ENCODE measurements around the gene MRPL20.
A peak's percentile ranks its signal among the peaks of the same experiment; 100 is the strongest.
"Not testable (repeated sequence)": the region's sequence is repeated elsewhere in the genome, so short reads cannot be mapped to it uniquely, and the experiment has no call there.

The MRPL20 gene

DNA sequence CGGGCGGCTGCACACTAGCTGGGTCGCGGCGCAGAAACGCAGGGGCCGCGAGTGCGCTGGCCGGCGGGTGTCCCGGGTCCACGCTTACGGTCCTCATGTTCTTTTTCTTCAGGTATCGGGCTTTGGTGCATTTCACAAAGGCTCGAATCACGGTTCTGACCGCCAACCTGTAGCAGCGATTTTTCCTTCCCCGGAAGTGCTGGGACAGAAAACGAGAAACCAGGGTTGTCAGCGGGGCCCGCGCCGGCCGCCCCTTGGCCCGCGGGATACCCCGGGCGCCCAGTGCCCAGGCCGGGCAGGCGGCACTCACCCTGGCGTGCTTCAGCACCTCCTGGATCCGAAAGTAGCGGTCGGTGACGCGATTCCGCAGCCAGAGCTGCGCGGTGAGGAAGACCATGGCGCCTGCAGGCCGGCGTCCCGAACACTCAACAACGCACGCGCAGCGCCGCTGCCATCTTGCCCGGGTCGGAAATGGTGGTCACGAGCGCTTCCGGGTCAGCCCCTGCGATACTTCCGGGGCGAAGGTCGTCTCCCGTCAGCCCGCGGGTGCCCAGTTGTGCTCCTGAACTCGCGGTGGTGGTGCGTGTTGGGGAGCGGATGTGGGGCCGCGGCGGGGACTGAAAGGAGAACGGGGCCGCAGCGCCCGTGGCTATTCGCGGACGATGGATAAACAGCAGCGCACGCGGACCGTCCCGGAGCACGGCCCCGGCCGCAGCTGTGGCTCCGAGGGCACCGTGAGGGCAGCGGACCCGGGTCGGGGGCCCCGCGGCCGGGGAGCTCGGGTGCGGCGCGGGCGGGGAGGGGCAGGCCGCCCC lies at the start of gene MRPL20:
MRPL20 (minus strand) TSS at position 473 of the 815 bp plus-strand sequence; CDS start at position 397, 76 bp downstream.
- peak; percentile 60 to 68 for DNase-seq (ENCODE audit: low read depth in 2 of 2)

DNA sequence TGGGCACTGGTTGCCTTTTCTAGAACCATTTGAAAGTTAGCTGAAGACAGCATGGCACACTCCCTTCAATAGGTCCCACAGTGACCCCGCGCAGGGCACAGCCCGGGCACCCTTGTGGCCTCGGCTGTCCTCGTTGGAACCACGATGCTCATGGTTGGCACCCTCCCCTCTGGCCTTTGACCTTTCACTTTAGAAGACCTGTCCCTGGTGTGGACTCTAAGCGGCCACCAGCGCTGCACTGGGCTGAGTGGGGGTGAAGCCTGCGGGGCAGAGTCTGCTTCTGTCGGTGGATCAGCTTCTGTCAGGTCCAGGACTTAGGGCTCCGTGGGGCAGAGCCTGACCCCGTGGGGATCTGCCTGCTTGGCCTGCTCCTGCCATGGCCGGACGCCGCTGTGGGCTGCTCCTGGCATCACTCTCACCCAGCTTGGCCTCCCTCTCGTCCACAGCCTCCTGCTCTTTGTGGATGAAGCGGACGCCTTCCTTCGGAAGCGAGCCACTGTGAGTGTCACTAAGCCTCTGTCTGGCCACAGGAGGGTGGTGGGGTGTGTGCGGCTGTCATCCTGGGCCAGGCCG lies 49.7 kb upstream of the MRPL20 start:
- DNase-seq (ENCODE audit: low read depth in 2 of 2), result not testable (repeated sequence)

DNA sequence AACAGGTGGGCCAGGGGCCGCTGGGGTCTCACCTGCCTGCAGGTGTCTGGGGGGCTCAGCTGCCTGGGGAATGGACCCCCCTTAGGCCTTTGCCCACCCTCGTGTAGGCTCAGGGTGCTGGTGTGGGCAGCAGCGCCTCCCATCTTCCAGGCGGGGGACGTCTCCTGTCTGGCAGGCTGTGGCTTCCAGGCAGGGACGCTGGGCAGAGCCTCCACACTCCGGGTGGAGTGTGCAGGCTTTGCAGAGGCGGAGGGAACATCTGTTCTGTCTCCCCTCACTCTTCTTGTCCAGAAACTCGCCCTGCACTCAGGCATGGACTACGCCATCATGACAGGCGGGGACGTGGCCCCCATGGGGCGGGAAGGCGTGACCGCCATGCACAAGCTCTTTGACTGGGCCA lies 48.8 kb upstream of the MRPL20 start:
- not testable (repeated sequence) for DNase-seq (ENCODE audit: low read depth in 2 of 2)

DNA sequence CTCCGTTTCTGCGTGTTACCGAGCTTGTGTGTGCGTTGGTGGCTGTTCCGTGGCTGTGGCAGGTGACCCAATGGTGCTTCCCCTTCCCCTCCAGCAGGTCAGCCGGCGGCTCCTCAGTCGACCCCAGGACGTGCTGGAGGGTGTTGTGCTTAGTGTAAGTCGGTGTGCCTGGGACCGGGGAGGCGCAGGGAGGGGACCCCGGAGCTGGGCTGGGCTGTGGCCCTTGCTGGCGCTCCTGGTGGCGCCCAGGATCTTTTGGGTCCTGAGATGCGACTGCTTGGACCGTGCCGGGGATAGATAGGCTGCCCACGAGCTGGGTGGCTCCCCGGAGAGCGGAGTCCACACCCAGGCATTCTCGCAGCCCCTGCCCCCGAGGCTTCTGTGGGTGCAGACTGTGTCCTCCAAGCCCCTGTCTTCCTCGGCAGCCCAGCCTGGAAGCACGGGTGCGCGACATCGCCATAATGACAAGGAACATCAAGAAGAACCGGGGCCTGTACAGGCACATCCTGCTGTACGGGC lies 48.3 kb upstream of the MRPL20 start:
- no peak for DNase-seq (ENCODE audit: low read depth in 2 of 2)

DNA sequence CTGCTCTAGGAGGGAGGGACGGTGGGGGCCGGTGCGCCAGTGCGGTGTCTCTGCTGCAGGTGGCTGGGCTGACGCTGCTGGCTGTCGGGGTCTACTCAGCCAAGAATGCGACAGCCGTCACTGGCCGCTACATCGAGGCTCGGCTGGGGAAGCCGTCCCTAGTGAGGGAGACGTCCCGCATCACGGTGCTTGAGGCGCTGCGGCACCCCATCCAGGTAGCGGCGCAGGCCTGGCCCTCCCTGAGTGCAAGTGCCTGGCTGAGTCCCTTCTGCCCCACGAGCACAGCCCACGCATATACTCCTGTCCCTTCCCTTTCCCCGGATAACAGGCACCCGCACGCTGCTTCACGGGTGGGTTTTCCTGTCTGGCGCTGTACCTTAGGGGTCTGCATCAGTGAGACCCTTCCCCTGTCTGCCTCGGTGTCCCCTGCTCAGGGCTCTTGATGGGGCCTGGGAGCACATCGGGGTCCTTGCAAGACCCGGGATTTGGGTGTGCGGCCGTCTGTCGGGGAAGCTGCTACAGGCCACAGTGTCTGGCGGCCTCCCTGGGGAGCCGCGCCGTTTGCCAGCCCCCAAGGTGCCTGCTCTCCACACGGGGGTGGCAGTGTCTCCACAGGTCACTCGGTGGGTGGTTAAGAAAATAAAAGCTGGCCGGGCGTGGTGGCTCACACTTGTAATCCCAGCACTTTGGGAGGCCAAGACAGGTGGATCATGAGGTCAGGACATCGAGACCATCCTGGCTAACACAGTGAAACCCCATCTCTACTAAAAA lies 47.4 kb upstream of the MRPL20 start:
- not testable (repeated sequence) for DNase-seq (ENCODE audit: low read depth in 2 of 2)

DNA sequence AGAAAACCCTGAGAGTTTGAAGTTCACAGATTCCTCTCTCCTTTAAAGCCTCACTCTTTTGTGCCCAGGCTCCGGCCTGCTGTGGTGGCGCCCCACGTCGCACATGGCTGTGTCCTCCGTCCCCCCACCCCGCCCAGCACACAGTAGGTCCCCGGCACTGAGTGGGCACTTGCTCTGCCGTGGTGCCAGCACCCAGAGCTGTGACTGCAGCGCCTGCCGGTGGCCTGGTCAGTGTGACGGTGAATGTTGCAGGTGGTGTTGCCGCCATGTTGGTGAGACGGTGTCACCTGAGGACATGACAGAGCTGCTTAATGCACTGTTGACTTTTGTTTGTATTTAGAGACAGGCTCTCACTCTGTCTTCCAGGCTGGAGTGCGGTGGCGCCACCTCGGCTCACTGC lies 45.8 kb upstream of the MRPL20 start:
- no peak for DNase-seq (ENCODE audit: low read depth in 2 of 2)

DNA sequence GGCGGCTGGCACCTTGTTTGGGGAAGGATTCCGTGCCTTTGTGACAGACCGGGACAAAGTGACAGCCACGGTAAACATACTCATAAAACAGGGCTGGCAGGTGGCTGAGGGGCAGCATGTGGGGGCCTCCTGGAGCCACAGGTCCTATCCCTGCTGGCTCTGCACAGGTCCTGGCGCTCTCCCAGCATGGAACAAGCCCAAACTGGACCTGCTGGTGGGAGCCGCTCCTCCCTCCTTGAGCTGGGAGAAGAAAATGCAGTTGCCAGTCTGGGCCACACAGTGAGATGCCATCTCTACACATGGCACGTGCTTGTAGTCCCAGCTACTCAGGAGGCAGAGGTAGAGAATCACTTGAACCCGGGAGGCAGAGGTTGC lies 45.3 kb upstream of the MRPL20 start:
- not testable (repeated sequence) for DNase-seq (ENCODE audit: low read depth in 2 of 2)

DNA sequence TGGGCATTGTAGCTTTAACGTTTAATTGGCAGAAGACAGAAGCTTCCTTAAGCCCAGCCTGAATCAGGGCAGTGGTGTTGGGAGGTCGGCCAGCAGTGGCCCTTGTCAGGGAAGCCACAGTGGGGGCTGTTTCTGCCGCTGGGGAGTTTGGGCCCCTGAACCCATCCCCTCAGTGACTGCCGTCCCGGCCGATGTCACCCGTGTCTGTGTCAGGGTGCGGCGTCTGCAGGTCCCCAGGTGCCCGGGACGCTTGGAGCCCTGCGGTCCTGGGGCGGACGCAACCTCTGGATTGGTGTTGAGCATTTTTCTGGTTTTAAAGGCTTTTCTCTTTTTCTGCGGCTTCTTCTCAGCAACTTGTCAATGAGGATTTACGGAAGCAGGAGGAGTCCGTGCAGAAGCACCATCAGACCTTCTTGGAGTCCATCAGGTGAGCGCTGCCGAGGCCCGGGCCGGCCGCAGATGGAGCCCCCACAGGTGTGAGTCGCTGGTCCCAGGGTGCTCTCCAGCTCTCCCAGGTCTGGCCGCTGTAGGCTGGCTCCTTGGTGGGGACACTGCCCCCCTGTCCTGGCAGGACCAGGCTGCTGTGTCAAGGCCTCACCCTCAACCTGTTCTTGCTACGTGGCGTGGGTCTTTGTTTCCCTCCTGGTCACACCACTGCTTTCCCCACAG lies 44.7 kb upstream of the MRPL20 start:
- no peak for DNase-seq (ENCODE audit: low read depth in 2 of 2)

DNA sequence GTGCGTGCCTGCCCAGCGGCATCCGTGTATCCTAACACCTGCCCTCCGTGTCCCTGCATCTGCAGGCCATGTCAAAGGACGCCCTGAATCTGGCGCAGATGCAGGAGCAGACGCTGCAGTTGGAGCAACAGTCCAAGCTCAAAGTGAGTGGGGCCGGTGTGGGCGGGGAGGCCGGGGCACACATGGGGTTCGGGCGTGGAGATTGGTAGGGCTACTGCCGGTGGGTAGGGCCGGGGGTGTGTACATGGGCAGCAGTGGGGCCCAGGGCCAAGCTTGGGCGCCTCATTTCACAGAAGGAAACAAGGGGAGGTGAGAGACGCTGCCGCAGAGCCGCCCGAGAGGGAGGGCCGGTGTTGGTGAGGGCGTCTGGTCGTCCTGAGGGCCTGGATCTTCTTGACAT lies 43.5 kb upstream of the MRPL20 start:
- DNase-seq (ENCODE audit: low read depth in 2 of 2), result not testable (repeated sequence)

DNA sequence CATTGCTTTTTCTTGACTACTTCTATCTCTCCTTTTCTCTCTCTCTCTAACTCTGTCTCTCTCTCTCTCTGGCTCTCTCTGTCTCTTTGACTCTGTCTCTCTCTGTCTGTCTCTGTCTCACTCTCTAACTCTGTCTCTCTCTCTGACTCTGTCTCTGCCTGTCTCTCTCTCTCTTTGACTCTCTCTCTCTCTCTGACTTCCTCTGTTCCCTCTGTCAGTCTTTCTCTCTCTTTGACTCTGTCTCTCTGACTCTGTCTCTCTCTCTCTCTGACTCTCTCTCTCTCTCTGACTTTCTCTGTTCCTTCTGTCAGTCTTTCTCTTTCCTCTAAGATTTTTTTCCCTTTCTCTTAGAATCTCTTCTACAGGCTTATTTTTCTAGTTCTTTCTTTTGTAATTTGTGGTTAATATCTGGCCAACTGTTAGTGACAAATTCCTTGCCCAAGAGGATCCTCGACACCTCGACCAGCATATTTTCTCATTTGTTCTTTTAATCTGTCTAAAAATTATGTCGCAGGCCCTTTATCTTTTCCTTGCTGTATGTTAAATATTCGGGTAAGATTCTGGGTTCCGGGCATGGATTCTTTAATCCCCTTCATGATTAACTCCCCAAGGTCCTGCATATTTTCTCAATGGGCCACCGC lies 42.1 kb upstream of the MRPL20 start, which contains the start of gene ATAD3C:
ATAD3C (plus strand) TSS at position 591 of the 641 bp plus-strand sequence. CDS start 995 bp downstream, outside the sequence.
- no peak for DNase-seq (ENCODE audit: low read depth in 2 of 2)

DNA sequence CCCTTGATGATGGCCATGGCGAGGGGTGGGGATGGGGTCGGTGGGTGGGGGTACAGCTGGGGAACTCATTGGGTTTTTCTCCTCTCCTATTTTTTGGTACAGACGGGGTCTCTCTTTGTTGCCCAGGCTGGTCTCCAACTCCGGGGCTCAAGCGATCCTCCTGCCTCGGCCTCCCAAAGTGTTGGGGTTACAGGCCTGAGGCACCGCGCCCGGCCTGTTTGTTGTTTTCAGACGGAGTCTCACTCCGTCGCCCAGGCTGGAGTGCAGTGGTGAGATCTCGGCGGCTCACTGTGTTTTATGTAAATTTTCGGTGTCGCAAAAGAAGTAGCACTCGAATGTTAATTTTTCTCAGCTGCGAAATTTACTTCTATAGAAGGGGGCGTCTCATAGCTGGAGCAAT lies 39.5 kb upstream of the MRPL20 start:
- DNase-seq (ENCODE audit: low read depth in 2 of 2), result not testable (repeated sequence)

DNA sequence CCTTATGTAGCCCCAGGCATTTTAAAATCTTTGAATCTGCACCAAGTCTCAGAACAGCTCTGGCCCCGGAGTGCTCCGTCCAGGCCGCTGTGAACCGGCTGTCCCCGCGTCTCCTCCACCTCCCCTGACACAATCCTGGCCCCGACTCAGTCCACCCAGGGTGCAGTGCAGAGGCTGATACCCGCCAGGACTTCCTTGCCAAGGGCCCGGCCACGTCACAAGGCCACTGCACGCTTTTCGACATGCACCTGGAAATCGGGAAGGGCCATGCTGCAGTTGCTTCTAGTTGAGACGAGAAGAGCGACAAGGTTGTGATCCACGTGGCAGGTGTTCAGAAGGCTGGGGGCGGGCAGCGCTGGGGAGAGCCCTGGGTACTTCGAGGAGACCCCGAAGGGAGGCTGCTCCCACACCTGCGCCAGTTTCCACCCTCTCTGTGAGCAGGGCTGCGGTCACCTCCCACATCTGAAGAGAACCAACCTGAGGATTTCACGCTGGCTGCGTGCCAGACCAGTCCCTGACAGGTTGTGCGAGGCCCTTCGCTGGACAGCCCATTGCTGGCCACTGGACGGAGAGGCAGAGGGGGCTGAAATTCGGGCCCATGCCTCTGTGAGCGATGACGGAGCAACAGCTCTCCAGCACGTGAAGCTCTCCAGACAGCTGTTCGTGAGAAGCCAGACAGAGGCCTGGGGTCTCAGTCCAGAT lies 35.1 kb upstream of the MRPL20 start:
- DNase-seq (ENCODE audit: low read depth in 2 of 2), result no peak

DNA sequence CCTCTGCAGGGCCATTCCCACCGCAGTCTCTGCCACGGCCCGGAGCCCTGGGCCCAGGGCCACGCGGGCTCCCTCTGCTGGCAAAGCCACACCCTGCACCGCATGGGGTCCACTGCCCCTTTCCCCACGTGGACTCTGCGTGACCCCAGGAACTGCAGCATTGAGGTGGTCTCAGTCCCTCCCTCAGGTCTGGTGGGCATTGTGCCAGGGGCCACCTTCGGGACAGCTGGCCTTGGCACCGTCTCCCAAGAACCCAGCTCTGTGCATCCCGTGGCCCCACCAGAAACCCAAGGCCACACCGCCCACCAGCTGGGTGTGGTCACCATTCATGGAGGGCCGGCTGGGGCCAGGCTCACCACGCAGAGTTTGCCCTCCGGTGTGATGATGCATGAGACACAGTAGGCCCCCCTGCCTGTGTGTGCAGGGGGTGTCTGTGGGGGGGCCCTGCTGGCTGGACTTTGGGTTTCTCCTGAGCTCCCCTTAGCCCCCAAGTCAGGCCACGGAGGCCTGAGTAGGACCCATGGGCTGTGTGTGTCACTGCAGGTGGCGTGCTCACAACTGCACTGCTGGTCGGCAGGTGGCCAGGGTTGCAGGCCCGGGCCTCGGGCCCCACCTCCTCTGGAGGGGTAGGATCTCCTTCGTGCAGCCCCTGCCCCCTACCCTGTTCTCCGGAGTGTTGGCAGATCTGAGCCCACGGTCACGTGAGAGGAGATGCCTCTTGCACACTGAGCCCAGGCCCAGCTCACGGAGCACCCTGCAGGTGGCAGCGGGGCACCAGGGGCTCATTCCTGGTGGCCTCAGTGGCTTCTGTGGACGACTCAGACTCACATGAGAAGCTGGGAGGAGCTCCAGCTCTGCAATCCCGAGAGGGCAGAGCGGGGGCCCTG lies 34.2 kb upstream of the MRPL20 start:
- DNase-seq (ENCODE audit: low read depth in 2 of 2), result no peak

DNA sequence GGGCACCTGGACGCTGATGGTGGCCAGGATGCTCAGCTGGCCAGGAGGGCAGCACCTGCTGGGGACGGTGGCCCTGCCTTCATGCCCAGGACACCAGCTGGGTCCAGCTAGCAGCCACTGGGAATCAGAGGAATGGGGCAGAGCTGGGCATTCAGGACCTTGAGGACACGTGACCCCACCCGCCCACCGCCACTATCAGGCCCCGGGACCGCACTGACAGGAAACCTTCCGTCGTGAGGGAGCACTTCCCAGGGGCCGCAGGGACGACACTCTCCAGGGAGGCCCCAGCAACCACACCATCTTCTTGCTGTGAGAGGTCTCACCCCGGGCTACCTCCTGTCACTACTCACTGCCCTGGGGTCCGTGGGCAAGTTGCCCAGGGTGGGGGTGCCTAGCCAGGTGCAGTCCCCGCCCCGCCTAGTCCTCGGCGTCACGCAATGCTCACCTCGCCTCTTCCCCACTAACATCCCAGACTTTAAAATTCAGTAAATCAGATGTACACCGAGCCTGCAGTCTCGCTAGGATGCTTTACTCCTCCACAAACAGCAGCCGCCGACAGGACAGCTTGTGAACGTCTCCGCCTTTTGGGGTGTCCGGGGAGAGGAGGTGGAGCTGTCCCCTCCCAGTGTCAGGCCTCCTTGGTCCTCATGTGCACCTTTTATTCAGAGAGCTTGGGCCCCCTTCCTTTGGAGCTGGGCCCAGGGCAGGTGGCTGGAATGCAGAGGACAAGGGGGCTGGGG lies 33.3 kb upstream of the MRPL20 start:
- no peak for DNase-seq (ENCODE audit: low read depth in 2 of 2)

DNA sequence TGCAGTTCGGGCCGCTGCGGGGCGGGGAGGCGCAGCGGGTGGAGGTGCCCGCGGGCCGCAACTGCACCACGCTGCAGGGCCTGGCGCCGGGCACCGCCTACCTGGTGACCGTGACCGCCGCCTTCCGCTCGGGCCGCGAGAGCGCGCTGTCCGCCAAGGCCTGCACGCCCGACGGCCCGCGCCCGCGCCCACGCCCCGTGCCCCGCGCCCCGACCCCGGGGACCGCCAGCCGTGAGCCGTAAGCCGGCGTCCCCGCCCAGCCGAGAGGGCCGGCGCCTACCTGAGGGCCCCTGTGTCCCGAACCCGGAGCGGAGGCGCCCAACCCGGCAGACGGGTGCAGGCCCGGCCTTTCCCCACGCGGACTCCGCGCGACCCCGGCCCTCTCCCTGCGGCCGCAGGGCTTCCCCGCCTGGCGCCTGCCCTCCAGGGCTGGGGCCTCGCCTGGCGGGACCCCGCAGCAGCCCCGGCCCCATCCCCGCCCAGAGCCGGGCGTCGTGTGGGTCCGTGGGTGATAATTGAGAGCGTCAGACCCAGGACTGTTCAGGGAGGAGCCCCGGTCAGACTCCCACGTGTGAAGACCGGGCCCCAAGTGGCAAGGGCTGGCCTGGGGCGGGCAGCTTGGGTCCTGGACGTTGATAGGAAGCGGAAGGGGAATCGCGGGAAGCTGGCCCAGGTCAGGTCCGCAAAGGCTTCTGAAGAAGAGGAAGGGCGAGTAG lies 32.6 kb upstream of the MRPL20 start:
- DNase-seq (ENCODE audit: low read depth in 2 of 2), result no peak

DNA sequence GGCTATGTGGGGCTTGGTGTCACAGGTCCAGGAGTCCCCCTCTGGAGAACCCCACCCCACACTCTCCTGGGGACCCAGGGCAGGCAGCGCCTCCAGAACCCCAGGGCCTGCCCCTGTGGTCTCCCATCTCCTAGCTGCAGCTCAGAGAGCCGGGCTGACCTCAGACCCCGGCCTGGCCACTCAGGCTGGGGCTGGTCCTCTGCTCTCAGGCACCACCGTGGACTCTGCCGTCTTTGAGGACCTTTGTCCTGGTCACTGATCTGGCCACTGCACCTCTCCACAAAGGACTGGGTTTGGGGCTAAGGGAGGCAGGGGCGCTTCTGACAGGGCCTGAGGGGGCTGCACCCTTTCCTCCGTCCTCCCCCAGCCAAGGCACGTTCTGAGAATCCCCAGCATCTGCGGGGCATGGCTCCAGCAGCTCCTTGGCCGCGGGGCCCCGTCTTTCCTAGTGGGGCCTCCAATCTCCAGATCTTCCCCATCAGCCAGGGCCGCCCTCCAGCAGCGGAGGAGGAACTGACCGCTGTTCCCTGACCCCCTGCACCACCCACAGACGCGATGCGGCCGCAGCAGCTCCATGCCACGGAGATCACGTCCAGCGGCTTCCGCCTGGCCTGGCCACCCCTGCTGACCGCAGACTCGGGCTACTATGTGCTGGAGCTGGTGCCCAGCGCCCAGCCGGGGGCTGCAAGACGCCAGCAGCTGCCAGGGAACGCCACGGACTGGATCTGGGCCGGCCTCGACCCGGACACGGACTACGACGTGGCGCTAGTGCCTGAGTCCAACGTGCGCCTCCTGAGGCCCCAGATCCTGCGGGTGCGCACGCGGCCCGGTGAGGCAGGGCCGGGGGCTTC lies 31.7 kb upstream of the MRPL20 start:
- DNase-seq (ENCODE audit: low read depth in 2 of 2), result no peak

DNA sequence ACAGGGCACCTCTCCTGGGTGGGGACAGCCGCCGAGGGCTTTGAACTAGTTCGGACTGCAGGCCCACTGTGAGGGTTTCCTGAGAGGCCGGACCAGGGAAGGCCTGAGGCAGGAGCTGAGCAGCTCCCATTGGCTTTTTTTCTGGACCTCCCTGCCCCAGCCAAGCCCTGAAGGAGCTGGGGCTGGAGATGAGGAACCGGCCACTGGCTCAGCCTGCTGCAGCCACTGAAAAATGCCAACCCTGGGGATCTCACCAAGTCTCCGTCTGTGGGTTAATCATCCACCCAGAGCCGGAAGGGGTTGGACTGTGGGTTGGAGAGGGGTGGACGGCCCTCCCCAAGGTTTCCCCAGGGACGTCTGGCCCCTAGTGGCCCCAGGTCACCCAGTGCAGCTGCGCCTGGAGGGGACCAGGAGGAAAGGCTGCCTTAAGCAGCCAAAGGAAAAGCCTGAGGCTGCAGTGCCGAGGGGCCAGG lies 30.8 kb upstream of the MRPL20 start:
- DNase-seq (ENCODE audit: low read depth in 2 of 2), result no peak

All from fibroblast of skin of left biceps (primary cell).